Activated T-helper 2 cell treated with anti-CD3 and anti-CD28 coated beads, Interferon-gamma antibody, Interleukin-2, Interleukin-4, amounts not matched to agents 10 μg/mL and 5 μg/mL and 100 μg/mL, durations not matched to agents 14 hours and 24 hours and 36 hours (primary cell): ENCODE results near the gene C3orf38. TPM values are rescaled to one million over a fixed set of nuclear protein-coding genes. Genes with fewer than 3 reads are reported as not detected.

Source experiments
- DNase-seq: peaks from one replicate; pipeline ENCODE4 v3.0.0; 2021; ENCODE audit warnings: low spot score
- H3K27ac Mint-ChIP-seq: one replicate; pipeline ENCODE4 v1.8.0; 2021; ENCODE audit warnings: mixed read lengths
- H3K27me3 Mint-ChIP-seq: one replicate; pipeline ENCODE4 v1.8.0; 2021; ENCODE audit warnings: low read depth, mixed read lengths
- H3K36me3 Mint-ChIP-seq: one replicate; pipeline ENCODE4 v1.8.0; 2021; ENCODE audit warnings: low read depth, mixed read lengths
- H3K4me1 Mint-ChIP-seq: one replicate; pipeline ENCODE4 v1.8.0; 2021; ENCODE audit warnings: low read depth, mixed read lengths
- H3K4me3 Mint-ChIP-seq: one replicate; pipeline ENCODE4 v1.8.0; 2021; ENCODE audit warnings: low read depth, mild to moderate bottlenecking, moderate library complexity, mixed read lengths
- H3K9me3 Mint-ChIP-seq: one replicate; pipeline ENCODE4 v1.8.0; 2021; ENCODE audit warnings: mixed read lengths
- intact Hi-C: fragments of 100-400 bp; cut with micrococcal nuclease; formaldehyde crosslinking; loops from one replicate; pipeline ENCODE4 v1.15.1; 2023
- total RNA-seq: library from RNA; stranded (reverse); gene quantifications from 2 replicates; pipeline ENCODE4 v1.2.3, GENCODE V29; 2022

The C3orf38 gene
- total RNA-seq, 1 donor from 2014 or later = 23.1 TPM

DNA sequence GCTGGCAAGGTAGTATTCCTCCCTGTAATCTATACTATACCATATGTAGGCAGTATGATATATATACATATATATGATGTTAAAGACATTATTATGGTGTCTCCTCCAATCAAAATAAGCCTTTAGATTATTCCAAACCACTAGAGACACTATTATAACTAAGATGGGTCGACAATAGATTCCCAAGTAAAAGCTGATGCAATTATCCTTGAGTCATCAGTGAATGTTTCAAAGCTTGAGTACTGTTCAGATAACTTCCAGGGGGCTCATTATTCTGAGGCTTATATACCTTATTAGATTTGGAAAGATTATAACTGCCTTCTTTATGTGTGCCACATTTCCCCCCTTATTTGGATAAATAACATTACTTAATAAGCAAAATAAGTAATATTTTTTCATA is 11.9 kb upstream of the C3orf38 start:
- Mint-ChIP-seq H3K9me3 (no peaks in the 10 kb centered on the region), H3K36me3 (peaks cover 61% of the 10 kb centered on the region), H3K27me3 (no peaks in the 10 kb centered on the region), H3K27ac (no peak overlapping the region), H3K4me1 (peaks cover 8% of the 10 kb centered on the region), H3K4me3 (no peak overlapping the region)
- intact Hi-C loops = no loop called here
- DNase-seq = no peak

DNA sequence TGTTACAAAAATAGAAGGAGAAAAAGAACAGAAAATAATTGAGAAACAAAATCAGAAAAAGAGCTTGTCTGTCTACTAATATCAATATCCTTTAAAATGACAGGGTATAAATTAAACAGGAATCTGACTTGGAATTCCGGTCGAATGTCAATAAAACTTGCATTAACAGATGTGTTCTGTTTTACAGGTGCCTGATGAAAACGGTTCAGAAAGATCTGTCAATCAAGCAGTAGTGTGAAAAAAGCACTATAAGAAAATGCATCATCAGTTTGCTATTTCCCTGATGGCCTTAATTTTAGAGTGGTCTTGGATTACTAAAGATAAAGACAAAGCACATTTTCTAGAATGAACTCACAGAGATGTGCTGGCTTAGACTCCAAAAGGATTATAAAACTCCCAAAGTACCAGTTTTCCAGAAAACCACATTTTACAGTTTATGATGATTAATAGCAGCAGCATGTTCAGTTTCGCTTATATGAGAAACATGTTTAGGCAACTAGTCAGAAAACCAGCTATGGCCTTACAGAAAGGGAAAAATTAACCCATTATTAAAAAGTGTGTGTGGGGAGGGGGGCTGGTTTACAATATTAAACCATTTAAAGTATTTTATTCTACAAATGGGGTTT is 8.2 kb upstream of the C3orf38 start:
- no peak for DNase-seq
- Mint-ChIP-seq H3K9me3 (no peaks in the 10 kb centered on the region), H3K4me3 (no peak overlapping the region), H3K27me3 (no peaks in the 10 kb centered on the region), H3K4me1 (peaks cover 5% of the 10 kb centered on the region), H3K36me3 (peaks cover 42% of the 10 kb centered on the region), H3K27ac (no peak overlapping the region)
- intact Hi-C loops = loop anchor here (10.0 kb wide), 1 partner anchor 807 kb away; no protein-coding TSS in a partner anchor

DNA sequence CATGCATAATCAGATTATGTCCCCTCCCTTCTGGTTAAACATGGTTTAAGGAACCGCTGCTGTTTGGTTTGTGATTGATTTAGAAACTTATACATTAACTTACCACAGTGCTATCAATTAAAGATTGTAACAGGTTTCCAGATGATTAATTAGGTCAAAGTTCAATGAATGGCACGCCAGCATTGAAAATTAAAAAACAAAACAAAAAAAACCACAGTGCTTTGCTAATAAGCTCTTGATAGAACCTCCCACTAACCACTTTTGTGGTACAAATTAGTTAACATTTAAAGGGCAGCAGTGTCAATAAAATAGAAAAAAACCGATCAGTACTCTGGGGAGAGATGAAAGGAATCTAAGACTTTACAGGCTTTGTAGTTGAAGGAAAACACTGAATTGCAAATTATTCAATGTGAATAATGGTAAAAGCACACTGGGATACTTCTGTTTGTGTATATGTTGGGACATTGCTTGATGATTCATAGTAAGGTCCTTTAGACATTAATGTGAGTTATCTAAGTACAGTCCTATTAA is 7.6 kb upstream of the C3orf38 start:
- H3K4me1 Mint-ChIP-seq = peaks cover 6% of the 10 kb centered on the region
- no peak overlapping the region for H3K4me3 Mint-ChIP-seq
- H3K27me3 Mint-ChIP-seq = no peaks in the 10 kb centered on the region
- intact Hi-C loops = loop anchor here (10.0 kb wide), 1 partner anchor 807 kb away; no protein-coding TSS in a partner anchor
- H3K27ac Mint-ChIP-seq = no peak overlapping the region
- DNase-seq = no peak
- peaks cover 38% of the 10 kb centered on the region for H3K36me3 Mint-ChIP-seq
- H3K9me3 Mint-ChIP-seq = no peaks in the 10 kb centered on the region

DNA sequence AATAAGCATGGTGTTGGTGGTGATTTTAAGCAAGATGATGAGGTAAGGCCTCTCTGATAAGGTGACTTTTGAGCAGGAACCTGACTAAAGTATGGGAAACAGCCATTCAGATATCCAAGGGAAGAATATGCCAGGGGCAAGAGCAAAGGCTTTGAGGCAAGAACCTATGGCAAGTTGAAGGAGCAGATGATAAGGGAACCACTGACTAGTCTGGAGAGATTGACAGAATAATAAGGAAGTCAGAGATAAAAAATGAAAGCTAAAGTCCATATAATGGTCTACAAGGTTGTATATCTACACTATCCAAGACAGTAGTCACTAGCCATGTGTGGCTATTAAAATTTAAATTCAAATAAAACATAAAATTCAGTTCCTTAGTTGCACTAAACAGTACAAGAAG is 2.5 kb upstream of the C3orf38 start:
- H3K4me3 Mint-ChIP-seq = peak overlapping the region; percentile 15
- H3K27ac Mint-ChIP-seq = no peak overlapping the region
- intact Hi-C loops = loop anchor here (10.0 kb wide), 1 partner anchor 812 kb away; no protein-coding TSS in a partner anchor
- peaks cover 8% of the 10 kb centered on the region for H3K36me3 Mint-ChIP-seq
- no peaks in the 10 kb centered on the region for H3K9me3 Mint-ChIP-seq
- peaks cover 24% of the 10 kb centered on the region for H3K4me1 Mint-ChIP-seq
- H3K27me3 Mint-ChIP-seq = no peaks in the 10 kb centered on the region
- no peak for DNase-seq

DNA sequence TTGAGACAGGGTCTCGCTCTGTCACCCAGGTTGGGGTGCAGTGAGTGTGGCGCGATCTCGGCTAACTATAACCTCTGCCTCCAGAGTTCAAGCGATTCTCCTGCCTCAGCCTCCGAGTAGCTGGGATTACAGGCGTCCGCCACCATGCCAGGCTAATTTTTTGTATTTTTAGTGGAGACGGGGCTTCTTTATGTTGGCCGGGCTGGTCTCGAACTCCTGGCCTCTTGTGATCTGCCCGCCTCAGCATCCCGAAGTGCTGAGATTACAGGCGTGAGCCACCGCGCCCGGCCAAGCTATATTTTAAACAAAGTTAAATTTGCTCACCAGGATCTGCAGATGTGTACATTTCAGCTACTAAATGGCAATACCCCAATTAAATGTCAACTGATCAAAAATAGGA is 1.1 kb upstream of the C3orf38 start:
- Mint-ChIP-seq H3K4me3 (peak overlapping the region; percentile 96), H3K27me3 (no peaks in the 10 kb centered on the region), H3K27ac (peak overlapping the region; percentile 97), H3K36me3 (peaks cover 14% of the 10 kb centered on the region), H3K9me3 (no peaks in the 10 kb centered on the region), H3K4me1 (peaks cover 27% of the 10 kb centered on the region)
- intact Hi-C loops = loop anchor here (1.0 to 10.0 kb wide), 3 partner anchors 89 to 921 kb away; partner anchors contain the start of genes CGGBP1, CHMP2B and ZNF654
- DNase-seq = no peak

DNA sequence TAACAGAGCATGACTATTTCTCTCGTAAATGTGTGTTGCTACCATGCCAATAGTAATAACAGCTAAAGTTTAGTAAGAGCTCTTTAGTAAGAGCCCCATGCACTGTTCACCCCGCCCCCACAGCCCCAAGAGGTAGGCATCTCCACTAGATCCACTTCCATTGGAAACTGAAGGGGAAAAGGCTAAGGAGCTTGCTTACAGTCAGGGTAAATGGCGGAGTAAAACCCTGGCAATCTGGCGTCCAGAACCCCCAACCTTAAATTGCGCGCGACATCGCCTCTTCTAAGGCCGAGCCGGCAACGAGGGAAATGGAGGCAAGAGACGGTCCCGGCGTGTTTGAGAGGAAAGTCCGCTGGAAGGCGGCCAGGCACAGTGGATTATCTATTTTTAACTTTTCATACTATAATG is 654 bp upstream of the C3orf38 start:
- DNase-seq = no peak
- H3K9me3 Mint-ChIP-seq = no peaks in the 10 kb centered on the region
- peak overlapping the region; percentile 96 for H3K4me3 Mint-ChIP-seq
- intact Hi-C loops = loop anchor here (1.0 to 10.0 kb wide), 3 partner anchors 90 to 922 kb away; partner anchors contain the start of genes CGGBP1, CHMP2B and ZNF654
- peaks cover 27% of the 10 kb centered on the region for H3K4me1 Mint-ChIP-seq
- H3K27me3 Mint-ChIP-seq = no peaks in the 10 kb centered on the region
- H3K36me3 Mint-ChIP-seq = peaks cover 14% of the 10 kb centered on the region
- H3K27ac Mint-ChIP-seq = peak overlapping the region; percentile 97

DNA sequence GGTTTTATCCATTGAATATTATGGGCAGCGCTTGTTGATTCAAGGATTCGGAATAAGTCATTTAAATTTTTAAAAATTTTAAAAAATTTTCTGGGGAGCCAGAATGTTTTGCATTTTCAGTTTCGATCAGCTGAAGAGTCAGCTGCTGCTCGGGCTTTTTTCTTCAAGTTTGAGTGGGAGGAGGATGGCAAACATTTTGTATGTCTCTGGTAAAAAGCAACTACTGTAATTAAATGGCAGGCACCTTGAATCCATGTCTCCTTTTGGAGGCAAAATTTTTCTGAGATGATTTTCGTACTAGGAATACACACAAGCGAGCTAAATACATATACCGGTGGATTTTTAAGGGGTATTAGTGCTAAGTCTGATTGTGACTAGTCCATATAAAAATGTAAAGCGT is 612 bp downstream of the C3orf38 start:
- Mint-ChIP-seq H3K27ac (peak overlapping the region; percentile 99), H3K27me3 (no peaks in the 10 kb centered on the region), H3K4me1 (peaks cover 27% of the 10 kb centered on the region), H3K36me3 (peaks cover 22% of the 10 kb centered on the region), H3K9me3 (no peaks in the 10 kb centered on the region), H3K4me3 (peak overlapping the region; percentile 96)
- intact Hi-C loops = no loop called here
- no peak for DNase-seq

DNA sequence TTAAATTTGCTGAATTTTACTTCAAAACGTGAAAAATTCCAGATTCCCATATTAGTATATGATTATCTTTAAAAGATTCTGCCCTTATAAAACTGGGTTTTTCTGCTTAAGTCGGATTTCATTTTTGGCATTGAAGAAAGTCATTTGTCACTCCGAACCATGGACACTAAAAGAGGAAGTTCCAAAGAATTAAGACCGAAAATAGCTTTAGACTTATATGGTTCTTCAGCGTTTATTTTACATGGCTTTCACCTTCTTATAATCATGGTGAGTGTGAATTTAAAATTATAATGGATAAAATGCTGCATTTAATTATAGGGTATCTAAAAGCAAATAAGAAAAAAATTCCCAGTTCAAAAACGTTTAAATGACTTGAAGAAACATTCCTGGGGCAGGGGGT is 1.0 kb downstream of the C3orf38 start:
- Mint-ChIP-seq H3K27me3 (no peaks in the 10 kb centered on the region), H3K4me3 (peak overlapping the region; percentile 96), H3K36me3 (peaks cover 25% of the 10 kb centered on the region), H3K9me3 (no peaks in the 10 kb centered on the region), H3K4me1 (peaks cover 27% of the 10 kb centered on the region), H3K27ac (peak overlapping the region; percentile 99)
- intact Hi-C loops = no loop called here
- DNase-seq = no peak

DNA sequence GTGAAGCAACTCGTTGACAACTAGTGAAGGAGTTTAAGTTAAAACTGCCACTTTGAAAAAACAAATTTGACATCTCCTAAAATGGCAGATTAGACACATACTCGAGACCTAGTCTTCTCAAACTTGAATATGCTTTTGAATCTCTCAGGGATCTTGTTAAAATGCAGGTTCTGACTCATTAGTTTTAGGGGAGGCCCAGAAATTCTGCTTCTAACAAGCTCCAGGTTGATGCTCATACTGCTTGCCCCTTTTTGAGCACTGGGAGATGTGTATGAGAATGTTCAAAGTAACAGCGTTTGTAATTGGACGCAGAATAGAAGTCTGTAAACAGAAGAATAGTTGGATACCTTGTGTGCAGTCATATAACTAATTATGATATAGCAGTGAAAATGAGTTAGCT is 1.6 kb downstream of the C3orf38 start:
- H3K36me3 Mint-ChIP-seq = peaks cover 31% of the 10 kb centered on the region
- intact Hi-C loops = no loop called here
- no peak for DNase-seq
- H3K27ac Mint-ChIP-seq = peak overlapping the region; percentile 67
- no peaks in the 10 kb centered on the region for H3K9me3 Mint-ChIP-seq
- no peaks in the 10 kb centered on the region for H3K27me3 Mint-ChIP-seq
- peak overlapping the region; percentile 96 for H3K4me3 Mint-ChIP-seq
- peaks cover 27% of the 10 kb centered on the region for H3K4me1 Mint-ChIP-seq

DNA sequence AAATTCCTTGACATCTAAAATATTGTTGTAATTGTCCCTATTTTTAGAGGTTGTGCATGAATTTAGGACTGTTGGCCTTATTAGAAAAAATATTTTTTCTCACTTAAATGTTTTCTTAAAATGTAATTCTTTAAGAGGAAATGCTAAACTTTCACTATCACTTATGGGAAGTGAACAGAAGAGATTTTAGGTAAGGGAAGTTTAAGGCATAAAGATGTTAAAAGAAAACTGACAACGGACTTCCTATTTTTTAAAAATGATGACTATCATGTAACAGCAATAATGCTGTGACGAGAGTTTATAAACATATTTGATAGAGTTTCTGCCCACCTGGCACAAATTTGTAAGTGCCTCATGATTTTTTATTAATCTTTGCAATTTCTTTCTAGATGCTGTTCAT is 3.1 kb downstream of the C3orf38 start:
- Mint-ChIP-seq H3K9me3 (no peaks in the 10 kb centered on the region), H3K27me3 (no peaks in the 10 kb centered on the region), H3K4me1 (peaks cover 29% of the 10 kb centered on the region), H3K4me3 (peak overlapping the region; percentile 10), H3K27ac (peak overlapping the region; percentile 38), H3K36me3 (peaks cover 43% of the 10 kb centered on the region)
- no peak for DNase-seq
- intact Hi-C loops = no loop called here

DNA sequence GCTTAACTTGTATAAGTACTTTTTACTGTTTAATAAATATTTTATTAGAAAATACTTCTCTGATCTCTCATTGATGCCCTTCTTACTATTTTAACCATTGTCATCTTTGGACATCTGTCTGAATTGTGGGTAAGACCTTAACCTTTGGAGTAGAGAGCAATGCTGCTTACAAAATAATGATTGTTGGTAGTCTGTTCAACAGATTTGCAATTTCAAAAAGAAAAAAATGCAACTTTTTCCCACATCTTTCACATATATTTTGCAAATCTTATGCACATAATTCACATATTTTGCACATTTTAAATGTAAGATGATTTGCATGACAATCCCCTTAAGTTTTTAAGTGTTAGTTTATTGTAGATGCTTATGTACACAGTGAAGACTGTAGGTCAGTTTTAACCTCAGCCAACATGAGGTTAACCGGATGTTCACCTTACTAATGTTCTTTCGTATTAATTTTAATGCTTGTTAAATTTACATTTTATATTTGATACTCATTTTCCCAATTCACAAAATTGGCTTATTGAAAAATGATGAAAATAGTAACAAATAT is 16.7 kb downstream of the C3orf38 start:
- intact Hi-C loops = no loop called here
- Mint-ChIP-seq H3K4me3 (no peak overlapping the region), H3K9me3 (no peaks in the 10 kb centered on the region), H3K27me3 (no peaks in the 10 kb centered on the region), H3K36me3 (peaks cover 35% of the 10 kb centered on the region), H3K27ac (no peak overlapping the region), H3K4me1 (peaks cover 1% of the 10 kb centered on the region)
- no peak for DNase-seq

DNA sequence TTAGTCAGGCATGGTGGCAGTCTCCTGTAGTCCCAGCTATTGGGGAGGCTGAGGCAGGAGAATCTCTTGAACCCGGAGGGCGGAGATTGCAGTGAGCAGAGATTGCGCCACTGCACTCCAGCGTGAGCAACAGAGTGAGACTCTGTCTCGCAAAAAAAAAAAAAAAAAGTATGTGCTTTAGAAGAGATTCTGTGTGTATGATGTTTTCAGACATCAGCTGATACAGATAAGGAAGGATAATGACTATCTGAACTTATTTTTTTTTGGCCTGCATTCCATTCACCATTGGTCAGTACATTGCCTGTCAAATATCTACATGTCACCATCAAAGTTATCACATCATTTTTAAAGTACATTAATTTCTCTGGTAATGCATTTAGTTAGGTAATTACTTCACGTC is 17.4 kb downstream of the C3orf38 start:
- Mint-ChIP-seq H3K9me3 (no peaks in the 10 kb centered on the region), H3K27me3 (no peaks in the 10 kb centered on the region), H3K36me3 (peaks cover 31% of the 10 kb centered on the region), H3K4me1 (peaks cover 1% of the 10 kb centered on the region), H3K27ac (no peak overlapping the region), H3K4me3 (no peak overlapping the region)
- no peak for DNase-seq
- intact Hi-C loops = no loop called here

DNA sequence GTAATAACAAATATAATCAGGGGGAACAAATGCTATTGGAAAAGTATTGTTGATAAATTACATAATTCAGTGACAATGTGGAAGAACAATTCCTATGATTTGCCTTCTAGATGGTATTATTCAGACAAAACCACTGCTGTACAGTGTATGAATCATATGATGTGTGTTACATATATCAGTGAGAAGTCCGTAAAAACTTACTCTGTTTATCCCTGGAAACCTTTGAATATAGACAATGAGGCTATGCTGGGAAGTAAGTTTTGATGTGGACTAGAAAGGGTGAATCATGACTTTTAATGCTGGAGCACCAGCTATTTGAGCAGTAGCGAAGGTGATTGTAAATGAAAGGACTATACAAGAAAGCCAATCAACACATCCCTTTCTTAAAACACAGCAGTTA is 17.9 kb downstream of the C3orf38 start:
- Mint-ChIP-seq H3K4me1 (peaks cover 1% of the 10 kb centered on the region), H3K27me3 (no peaks in the 10 kb centered on the region), H3K9me3 (no peaks in the 10 kb centered on the region), H3K4me3 (no peak overlapping the region), H3K27ac (no peak overlapping the region), H3K36me3 (peaks cover 26% of the 10 kb centered on the region)
- DNase-seq = no peak
- intact Hi-C loops = no loop called here
